HG02588 (cell line): ENCODE results near the gene CCPG1.
"Not testable (repeated sequence)": the region's sequence is repeated elsewhere in the genome, so short reads cannot be mapped to it uniquely, and the experiment has no call there.

ENCODE experiments used
- ATAC-seq: cut with Tn5 transposase; IDR thresholded peaks from one replicate; pipeline ENCODE4 v1.9.1; 2021; ENCODE audit warnings: mild to moderate bottlenecking, moderate library complexity; ENCODE audit not compliant: unreplicated experiment

The CCPG1 gene, protein sequence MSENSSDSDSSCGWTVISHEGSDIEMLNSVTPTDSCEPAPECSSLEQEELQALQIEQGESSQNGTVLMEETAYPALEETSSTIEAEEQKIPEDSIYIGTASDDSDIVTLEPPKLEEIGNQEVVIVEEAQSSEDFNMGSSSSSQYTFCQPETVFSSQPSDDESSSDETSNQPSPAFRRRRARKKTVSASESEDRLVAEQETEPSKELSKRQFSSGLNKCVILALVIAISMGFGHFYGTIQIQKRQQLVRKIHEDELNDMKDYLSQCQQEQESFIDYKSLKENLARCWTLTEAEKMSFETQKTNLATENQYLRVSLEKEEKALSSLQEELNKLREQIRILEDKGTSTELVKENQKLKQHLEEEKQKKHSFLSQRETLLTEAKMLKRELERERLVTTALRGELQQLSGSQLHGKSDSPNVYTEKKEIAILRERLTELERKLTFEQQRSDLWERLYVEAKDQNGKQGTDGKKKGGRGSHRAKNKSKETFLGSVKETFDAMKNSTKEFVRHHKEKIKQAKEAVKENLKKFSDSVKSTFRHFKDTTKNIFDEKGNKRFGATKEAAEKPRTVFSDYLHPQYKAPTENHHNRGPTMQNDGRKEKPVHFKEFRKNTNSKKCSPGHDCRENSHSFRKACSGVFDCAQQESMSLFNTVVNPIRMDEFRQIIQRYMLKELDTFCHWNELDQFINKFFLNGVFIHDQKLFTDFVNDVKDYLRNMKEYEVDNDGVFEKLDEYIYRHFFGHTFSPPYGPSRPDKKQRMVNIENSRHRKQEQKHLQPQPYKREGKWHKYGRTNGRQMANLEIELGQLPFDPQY

DNA sequence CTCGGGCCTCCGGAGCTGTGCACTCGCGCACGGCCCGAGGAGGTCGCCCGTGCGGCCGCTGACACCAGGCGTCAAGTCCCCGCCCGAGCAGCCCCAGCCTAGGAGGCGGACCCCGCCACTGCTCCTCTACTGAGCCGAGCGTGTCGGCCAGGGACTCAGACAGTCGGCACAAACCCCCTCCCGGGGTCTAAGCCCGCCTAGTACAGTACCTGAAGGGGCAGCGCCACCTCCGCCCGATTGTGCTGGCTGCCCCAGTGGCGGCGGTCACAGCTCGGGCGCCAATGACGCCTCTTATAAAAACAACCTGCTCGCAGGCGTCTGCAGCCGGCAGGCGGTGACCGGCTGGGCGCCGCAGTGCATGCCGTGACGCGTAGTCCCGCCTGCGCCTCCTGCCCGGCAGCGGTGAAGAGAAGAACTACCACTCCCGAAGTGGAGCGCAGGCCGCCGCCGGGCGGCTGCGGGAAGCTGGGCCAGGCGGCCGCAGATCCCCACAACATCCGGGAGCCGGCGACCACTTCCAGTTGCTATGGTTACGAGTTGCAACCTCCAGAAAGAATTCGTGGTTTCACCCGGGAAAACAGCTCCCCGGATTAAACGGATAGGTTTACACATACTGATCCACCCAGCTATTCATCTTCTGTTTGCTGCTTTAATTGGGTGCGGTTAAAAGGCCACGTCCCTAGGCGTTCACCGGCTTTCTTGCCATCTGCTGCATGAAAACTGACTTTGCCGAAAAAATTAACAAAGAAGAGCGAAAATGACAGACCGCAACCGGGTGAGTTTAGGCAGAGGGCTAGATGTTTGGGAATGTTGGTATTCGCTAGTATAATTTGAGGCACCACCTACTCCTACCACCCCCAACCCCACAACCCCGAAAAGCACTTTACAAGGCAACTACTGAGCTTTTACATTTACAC, at the start of gene CCPG1, which contains the start of gene PIERCE2:
CCPG1 (minus strand) TSS at position 348 of the 917 bp plus-strand sequence. CDS start 18,935 bp downstream, outside the sequence.
PIERCE2 (plus strand) TSS at position 484 of the 917 bp plus-strand sequence; CDS start at position 758, 274 bp downstream.
- peak; percentile 96 for ATAC-seq

DNA sequence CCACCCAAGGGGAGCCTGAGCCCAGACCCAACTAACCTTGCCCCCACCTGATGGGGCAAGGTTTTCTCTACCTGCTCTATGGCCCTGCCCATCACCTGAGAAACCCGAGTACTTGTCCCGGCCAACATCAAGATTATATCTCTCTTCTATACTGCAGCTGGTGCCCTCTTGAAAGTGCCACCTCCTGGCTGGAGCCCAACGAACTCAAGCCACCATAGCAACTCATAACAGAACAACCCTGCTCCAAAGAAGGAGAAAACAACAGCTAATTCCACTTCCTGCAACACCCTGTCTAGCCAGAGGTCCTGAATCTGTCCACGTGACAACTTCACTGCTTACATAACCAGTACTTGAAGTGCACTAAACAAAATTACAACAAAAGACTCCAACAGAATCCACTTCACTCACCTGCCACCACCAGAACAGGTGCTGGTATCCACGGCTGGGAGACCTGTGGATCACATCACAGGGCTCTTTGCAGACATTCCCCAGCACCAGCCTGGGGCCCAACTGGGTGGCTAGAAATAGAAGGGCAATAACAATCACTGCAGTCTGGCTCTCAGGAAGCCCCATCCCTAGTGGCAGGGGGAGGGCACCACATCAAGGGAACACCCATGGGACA, 49.4 kb upstream of the CCPG1 start:
- no peak for ATAC-seq

DNA sequence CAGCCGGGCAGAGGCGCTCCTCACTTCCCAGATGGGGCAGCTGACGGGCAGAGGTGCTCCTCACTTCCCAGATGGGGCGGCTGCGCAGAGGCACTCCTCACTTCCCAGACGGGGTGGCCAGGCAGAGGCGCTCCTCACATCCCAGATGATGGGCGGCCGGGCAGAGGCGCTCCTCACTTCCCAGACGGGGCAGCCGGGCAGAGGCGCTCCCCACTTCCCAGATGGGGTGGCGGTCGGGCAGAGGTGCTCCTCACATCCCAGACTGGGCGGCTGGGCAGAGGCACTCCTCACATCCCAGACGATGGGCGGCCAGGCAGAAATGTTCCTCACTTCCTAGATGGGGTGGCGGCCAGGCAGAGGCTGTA, 38.9 kb upstream of the CCPG1 start:
- not testable (repeated sequence) for ATAC-seq

GRCh38 chr15:55446379-55447029, 38.3 kb upstream of the CCPG1 start:
- ATAC-seq = not testable (repeated sequence)

GRCh38 chr15:55445936-55446335, 37.8 kb upstream of the CCPG1 start:
- not testable (repeated sequence) for ATAC-seq

DNA sequence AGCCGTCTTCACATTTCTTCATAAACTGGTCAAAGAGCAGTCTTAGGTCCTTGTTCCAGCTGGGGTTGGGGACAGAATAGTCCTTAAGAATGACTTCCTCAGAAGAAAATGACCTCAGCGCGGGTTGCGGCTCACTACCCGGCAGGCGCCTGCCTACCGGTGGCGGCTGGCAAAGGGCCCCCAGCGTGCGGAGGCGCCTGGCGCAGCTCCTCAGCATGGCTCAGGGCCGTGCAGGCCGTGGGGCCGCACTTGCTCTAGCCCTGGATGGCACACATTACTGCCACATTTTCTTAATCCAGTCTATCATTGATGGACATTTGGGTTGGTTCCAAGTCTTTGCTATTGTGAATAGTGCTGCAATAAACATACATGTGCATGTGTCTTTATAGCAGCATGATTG, 35.0 kb upstream of the CCPG1 start:
- ATAC-seq = not testable (repeated sequence)

DNA sequence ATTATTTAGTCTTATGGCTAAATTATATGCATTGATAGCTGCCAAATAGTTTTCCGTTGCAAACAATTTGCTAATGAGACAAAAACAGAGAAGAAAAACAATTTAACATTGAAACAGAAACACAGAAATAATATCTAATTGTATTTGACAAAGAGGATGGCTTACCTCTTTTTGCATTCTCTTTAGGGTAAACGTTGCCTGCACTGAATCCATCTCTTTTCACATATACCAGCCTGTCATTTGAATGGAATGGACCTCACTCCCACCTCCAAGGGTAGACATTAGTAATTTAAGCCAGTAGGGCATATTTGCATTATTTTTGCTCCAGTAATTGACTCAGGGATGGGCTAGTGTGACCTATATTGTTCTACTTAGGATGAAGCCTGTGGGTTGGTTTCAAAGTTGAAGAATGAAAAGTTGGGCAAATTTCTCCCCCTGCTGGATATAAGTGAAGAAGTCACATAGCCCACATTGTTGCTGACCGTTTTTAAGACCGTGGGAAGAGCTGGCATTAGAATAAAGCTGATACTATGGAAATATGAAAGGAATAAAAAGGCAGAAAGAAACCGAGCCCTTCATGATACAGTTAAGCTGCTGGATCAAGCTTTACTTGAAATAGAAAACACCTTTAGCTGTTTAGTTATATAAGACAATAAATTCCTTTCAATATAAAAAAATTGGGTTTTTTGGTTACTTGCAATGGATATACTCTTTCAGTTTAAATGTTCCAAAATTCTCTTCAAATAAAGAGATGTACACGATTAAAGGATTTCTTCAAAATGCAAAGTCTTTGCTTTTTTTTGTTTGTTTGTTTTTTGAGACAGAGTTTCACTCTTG, 27.0 kb upstream of the CCPG1 start:
- ATAC-seq = no peak

DNA sequence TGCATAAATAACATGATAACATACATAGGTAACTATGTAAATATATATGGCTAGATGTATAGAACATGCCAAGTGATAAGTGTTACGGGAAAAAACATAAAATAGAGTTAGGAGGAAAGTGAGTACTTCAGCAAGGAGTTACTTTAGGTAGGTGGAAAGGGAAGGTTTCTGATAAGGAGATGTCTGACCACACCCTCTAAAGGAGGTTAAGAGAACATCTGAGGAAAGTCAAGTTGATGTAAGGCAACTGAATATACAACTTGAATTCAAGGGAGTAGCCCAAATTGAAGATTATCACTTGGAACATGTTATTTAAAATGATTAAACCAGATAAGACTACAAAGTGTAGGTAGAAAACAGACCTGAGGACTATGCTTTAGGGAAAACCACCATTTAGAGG, 13.9 kb upstream of the CCPG1 start:
- ATAC-seq = no peak

DNA sequence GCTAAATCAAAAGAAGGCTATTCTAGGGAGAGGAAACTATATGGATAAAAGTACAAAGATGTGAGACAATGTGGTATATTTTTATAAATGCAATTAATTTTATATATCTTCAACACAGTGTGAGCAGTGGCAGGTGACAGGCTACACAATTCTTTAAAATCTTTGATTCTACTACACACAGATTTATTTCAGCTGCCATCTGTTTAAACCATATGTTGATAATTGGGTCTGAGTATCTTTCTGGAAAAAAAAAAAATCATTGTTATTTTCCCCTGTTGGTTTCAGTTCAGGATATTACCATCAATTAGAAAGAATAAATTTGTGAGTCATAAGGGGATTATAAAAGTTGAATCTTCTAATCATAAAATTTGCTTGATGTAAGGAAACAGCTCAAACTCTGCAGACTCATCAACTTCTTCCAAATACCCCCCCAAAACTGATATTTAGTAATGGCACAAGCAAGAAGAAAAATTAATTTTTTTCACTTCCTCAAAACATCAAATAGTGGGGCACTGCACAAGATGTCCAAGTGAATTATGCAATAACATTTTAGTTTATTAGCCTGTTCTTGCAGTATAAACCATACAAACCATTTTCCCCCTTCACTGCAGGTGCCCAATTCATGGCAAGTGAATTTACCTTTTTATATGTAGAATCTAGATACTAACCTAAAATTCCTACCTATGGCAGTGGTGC, 12.2 kb upstream of the CCPG1 start:
- ATAC-seq = no peak

GRCh38 chr15:55417678-55418077, 9.5 kb upstream of the CCPG1 start:
- ATAC-seq = not testable (repeated sequence)

DNA sequence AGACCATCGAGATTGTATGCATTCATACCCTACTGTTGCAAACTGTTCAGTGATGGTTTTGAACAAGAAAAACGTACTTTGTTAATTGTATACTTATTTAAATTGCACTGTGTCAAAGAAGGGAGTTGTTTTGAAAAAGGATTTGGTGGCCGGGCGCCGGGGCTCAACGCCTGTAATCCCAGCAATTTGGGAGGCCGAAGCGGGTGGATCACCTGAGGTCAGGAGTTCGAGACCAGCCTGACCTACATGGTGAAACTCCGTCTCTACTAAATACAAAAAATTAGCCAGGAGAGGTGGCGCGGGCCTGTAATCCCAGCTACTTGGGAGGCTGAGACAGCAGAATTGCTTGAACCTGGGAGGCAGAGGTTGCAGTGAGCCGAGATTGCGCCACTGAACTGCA, 817 bp upstream of the CCPG1 start:
- not testable (repeated sequence) for ATAC-seq

DNA sequence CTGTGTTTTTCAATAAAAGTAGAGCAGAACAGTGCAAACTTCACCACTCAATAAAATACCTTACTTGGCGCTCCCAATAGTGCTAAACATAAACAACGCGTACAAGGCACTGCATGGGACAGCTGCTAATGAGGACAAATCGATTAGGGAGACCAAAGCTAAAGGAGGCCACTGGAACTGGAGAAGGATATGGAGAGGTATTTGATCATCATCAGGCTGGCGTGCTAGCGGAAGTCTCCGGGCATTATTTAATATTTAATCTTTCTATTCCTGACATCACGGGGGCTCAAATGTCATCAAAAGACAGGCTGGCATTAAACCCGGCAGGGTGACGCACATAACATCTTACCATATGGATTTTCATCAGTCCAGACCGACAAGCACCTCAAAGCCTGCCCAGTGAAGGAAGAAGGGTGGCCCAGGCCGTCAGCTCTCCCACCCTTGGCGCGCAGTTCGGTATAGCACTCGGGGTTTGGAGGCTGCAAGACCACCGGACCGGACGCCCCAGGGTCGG, 604 bp downstream of the CCPG1 start:
- no peak for ATAC-seq

- ATAC-seq = no peak
Measured at GRCh38 chr15:55403531-55403930, 4.6 kb downstream of the CCPG1 start.

DNA sequence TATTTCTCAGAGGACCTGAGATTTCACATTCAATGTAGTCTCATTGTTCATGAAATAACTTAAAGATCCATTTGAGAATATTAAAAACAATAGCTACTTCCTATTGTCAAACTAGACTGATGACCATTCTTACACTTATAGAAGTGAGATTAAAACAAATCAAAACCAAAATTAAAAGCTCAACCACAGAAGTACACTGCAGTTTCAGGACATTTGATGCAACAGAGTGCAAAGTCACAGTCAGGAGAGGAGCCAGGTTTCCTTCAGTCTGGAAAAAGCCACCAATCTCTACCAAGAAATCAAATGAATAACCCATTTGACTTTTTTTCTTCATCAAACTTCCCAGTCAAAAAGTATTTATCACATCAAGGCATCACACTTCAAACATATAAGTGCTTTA, 5.5 kb downstream of the CCPG1 start:
- ATAC-seq = no peak

- ATAC-seq = no peak
Measured at GRCh38 chr15:55401786-55402246, 6.3 kb downstream of the CCPG1 start.

DNA sequence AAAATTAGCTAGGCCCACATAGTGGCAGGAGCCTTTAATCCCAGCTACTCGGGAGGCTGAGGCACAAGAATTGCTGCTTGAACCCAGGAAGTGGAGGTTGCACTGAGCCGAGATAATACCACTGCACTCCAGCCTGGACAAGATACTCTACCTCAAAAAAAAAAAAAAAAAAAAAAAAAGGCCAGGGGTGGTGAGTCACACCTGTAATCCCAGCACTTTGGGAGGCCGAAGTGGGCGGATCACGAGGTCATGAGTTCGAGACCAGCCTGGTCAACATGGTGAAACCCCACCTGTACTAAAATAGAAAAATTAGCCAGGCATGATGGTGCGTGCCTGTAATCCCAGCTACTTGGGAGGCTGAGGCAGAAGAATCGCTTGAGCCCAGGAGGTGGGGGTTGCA, 8.1 kb downstream of the CCPG1 start:
- not testable (repeated sequence) for ATAC-seq

DNA sequence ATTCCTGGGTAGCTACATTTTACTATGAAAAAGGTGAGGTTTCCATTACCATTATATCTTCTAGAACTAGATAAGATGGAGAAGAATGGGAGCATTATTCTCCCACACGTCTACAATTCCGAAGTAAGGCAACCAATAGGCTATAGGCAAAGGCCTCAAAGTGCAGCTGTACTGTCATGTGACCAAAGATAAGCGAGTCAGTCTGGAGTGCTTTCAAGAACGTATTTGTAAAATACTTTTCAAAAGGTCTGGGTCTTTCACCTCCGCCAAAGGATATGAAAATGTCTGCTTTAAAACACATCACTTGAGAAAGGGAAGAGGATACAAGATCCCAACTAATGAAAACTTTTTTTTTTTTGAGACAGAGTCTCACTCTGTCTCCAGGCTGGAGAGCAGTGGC, 9.9 kb downstream of the CCPG1 start:
- ATAC-seq = no peak

DNA sequence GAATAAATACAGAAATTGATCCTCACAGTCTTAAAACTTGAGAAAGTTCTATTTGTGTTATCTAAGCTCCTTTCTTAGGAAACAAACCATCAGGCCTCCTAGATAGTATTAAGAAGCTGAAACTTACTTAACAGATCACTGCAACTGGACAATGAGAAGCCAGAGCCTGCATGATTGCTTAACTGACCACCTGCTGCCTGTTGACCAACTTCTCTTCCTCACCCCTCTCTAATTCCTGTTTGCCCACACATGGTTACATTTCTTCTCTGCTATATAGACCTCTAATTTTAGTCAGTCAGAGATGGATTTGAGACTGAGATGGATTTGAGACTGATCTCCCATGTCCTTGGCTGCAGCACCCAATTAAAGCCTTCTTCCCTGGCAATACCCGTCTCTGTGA, 13.5 kb downstream of the CCPG1 start:
- ATAC-seq = no peak
